Astrocyte of the spinal cord (primary cell): ENCODE measurements around the gene MRPL27.

Source experiments
- DNase-seq: peaks from one replicate; pipeline ENCODE4 v3.0.0; 2011; ENCODE audit warnings: low read depth, low spot score
- H3K4me3 ChIP-seq: 2 replicates; pipeline ENCODE4 v1.5.1; 2011; ENCODE audit warnings: low read depth, mild to moderate bottlenecking, low read length, moderate library complexity
- in situ Hi-C: cut with HindIII; loops from 2 replicates; pipeline ENCODE4 v1.10.0; 2017; ENCODE audit warnings: low sequenced_read_pairs
- TF ChIP-seq, protein P1 (sequence below): IDR thresholded peaks from 2 replicates; pipeline ENCODE4 v1.5.1; 2012; ENCODE audit warnings: low read depth, mild to moderate bottlenecking, low read length, inconsistent platforms

MRPL27 gene

DNA sequence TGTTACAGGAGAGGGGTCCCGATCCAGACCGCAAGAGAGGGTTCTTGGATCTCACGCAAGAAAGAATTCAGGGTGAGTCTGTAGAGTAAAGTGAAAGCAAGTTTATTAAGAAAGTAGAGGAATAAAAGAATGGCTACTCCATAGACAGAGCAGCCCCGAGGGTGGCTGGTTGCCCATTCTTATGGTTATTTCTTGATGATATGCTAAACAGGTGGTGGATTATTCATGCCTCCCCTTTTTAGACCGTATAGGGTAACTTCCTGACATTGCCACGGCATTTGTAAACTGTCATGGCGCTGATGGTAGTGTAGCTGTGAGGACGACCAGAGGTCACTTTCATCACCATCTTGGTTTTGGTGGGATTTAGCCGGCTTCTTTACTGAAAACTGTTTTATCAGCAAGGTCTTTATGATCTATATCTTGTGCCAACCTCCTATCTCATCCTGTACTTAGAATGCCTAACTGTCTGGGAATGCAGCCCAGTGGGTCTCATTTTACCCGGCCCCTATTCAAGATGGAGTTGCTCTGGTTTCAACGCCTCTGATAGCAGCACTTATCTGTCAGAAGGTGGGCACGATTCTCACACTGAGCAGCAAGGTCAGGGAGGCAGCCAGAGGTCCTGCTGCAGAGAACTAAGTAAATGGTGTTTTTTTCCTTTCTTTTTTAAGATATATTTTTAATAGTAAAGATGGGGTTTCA is 53.5 kb downstream of the MRPL27 start:
- H3K4me3 ChIP-seq = no peak overlapping the region
- TF ChIP-seq, protein P1, sequence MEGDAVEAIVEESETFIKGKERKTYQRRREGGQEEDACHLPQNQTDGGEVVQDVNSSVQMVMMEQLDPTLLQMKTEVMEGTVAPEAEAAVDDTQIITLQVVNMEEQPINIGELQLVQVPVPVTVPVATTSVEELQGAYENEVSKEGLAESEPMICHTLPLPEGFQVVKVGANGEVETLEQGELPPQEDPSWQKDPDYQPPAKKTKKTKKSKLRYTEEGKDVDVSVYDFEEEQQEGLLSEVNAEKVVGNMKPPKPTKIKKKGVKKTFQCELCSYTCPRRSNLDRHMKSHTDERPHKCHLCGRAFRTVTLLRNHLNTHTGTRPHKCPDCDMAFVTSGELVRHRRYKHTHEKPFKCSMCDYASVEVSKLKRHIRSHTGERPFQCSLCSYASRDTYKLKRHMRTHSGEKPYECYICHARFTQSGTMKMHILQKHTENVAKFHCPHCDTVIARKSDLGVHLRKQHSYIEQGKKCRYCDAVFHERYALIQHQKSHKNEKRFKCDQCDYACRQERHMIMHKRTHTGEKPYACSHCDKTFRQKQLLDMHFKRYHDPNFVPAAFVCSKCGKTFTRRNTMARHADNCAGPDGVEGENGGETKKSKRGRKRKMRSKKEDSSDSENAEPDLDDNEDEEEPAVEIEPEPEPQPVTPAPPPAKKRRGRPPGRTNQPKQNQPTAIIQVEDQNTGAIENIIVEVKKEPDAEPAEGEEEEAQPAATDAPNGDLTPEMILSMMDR = no peak

DNA sequence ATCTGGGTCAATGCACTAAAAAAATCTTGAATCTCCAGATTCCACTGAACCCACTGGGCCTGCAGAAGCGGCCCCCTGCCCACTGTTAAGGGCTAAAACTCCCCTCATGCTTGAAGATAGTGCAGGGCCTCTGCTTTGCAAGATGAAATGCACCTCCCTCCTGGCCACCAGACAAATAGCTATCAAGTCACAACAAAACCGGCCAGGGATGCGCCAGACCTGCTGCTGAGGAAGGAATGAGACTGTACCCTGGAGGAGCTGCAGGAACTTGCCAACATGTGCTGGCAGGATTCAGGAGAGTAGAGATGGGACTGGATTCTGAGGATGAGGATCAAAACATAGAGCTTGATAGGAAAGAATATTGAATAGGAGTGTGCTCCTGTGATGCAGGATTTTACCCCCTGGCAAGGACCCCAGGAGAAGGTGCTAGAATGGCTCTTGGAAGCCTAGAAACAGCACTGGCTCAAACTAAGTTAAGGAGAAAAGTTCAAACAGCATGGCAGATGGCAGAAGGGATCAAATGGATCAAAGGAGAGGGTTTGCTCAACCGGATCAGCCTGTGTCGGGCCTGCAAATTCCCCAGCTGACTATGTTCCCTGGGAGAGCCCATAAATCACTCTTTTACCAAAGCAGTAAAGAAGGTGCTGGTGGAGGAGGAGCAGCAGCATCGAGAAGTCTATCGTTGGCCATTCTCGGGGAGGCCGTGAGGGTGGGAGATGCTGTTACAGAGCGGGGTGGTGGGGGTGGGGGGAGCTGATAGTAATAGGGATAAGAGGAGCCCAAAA is 54.3 kb downstream of the MRPL27 start:
- no peak for DNase-seq
- no peak overlapping the region for H3K4me3 ChIP-seq
- TF ChIP-seq, protein P1 = no peak
- in situ Hi-C loops = no loop called here

More for the DNA sequence above, 53.5 kb downstream of the MRPL27 start:
- no peak for DNase-seq
- in situ Hi-C loops = no loop called here
